ENCODE measurements around the gene ZNF587.

- TF ChIP-seq POLR2AphosphoS5 (IDR thresholded peaks at IDR 0.05; ENCODE audit: low read depth, low read length) (no peak), POLR2A (IDR thresholded peaks at IDR 0.05; ENCODE audit: low read depth, low read length) (no peak), TAF1 (IDR thresholded peaks at IDR 0.05; ENCODE audit: borderline replicate concordance, low read depth, low read length) (no peak)
Observed at GRCh38 chr19:57815247-57816075, 34.2 kb upstream of the ZNF587 start.
